ENCODE data around the gene RPTOR.
"Not testable (repeated sequence)": the region's sequence is repeated elsewhere in the genome, so short reads cannot be mapped to it uniquely, and the experiment has no call there.

Gene RPTOR

GRCh38 chr17:80695979-80696378 lies 151.3 kb downstream of the RPTOR start:
- ChIA-PET CTCF (interaction anchor here (1.7 kb wide), 1 partner anchor 9 kb away, joined by 6 read pairs; no protein-coding TSS in a partner anchor), POLR2A (no interaction called here)
- DNase-seq (ENCODE audit: extremely low spot score): no peak
- no peak for TF ChIP-seq CTCF (IDR thresholded peaks at IDR 0.05; ENCODE audit: control extremely low read depth, extremely low read depth, low read depth, missing control alignments)

- ChIA-PET POLR2A (no interaction called here), CTCF (interaction anchor here (1.7 kb wide), 1 partner anchor 10 kb away, joined by 6 read pairs; no protein-coding TSS in a partner anchor)
- TF ChIP-seq CTCF (IDR thresholded peaks at IDR 0.05; ENCODE audit: control extremely low read depth, extremely low read depth, low read depth, missing control alignments): no peak
- no peak for DNase-seq (ENCODE audit: extremely low spot score)
These were observed 151.8 kb downstream of the RPTOR start for GRCh38 chr17:80696456-80696855.

- no peak for TF ChIP-seq CTCF (IDR thresholded peaks at IDR 0.05; ENCODE audit: control extremely low read depth, extremely low read depth, low read depth, missing control alignments)
- POLR2A ChIA-PET: no interaction called here
- DNase-seq (ENCODE audit: extremely low spot score): no peak
- CTCF ChIA-PET: interaction anchor here (1.7 kb wide), 1 partner anchor 10 kb away, joined by 6 read pairs; no protein-coding TSS in a partner anchor
These were observed 152.3 kb downstream of the RPTOR start for GRCh38 chr17:80696964-80697363.

GRCh38 chr17:80698297-80698696 lies 153.7 kb downstream of the RPTOR start:
- TF ChIP-seq CTCF (IDR thresholded peaks at IDR 0.05; ENCODE audit: control extremely low read depth, extremely low read depth, low read depth, missing control alignments): no peak
- no peak for DNase-seq (ENCODE audit: extremely low spot score)
- ChIA-PET POLR2A (no interaction called here), CTCF (no interaction called here)

GRCh38 chr17:80699205-80699604 lies 154.6 kb downstream of the RPTOR start:
- POLR2A ChIA-PET; DNase-seq (ENCODE audit: extremely low spot score); CTCF ChIA-PET: not testable (repeated sequence)

- CTCF ChIA-PET: no interaction called here
- POLR2A ChIA-PET: no interaction called here
- no peak for TF ChIP-seq CTCF (IDR thresholded peaks at IDR 0.05; ENCODE audit: control extremely low read depth, extremely low read depth, low read depth, missing control alignments)
- DNase-seq (ENCODE audit: extremely low spot score): no peak
These were observed 157.1 kb downstream of the RPTOR start for GRCh38 chr17:80701730-80702129.

- DNase-seq (ENCODE audit: extremely low spot score): no peak
- CTCF ChIA-PET: no interaction called here
- POLR2A ChIA-PET: no interaction called here
- no peak for TF ChIP-seq CTCF (IDR thresholded peaks at IDR 0.05; ENCODE audit: control extremely low read depth, extremely low read depth, low read depth, missing control alignments)
These were observed 157.9 kb downstream of the RPTOR start for GRCh38 chr17:80702315-80703141.

Measured in GM10248 (cell line).